Thyroid gland (tissue), 4 donors: Measurements from ENCODE around the gene HEPACAM2.

Experiments
- POLR2A ChIP-seq, 2 donors: fragments of 450-650 bp; IDR thresholded peaks; one replicate each; pipeline ENCODE4 v1.6.1; 2017; ENCODE audit warnings: antibody characterized with exemption in 2 of 2, mild to moderate bottlenecking in 2 of 2, moderate library complexity in 1 of 2
- TF ChIP-seq, protein P1 (sequence below), 6 experiments: fragments of 200-600 bp in 3 of 6; fragments of 450-650 bp in 3 of 6; sonication (generic) in 3 of 6; IDR thresholded peaks; one replicate each; pipeline ENCODE4 v1.5.1; 2016 to 2019; ENCODE audit warnings: antibody characterized with exemption in 6 of 6, mild to moderate bottlenecking in 2 of 6, inconsistent platforms in 1 of 6, moderate library complexity in 1 of 6

DNA sequence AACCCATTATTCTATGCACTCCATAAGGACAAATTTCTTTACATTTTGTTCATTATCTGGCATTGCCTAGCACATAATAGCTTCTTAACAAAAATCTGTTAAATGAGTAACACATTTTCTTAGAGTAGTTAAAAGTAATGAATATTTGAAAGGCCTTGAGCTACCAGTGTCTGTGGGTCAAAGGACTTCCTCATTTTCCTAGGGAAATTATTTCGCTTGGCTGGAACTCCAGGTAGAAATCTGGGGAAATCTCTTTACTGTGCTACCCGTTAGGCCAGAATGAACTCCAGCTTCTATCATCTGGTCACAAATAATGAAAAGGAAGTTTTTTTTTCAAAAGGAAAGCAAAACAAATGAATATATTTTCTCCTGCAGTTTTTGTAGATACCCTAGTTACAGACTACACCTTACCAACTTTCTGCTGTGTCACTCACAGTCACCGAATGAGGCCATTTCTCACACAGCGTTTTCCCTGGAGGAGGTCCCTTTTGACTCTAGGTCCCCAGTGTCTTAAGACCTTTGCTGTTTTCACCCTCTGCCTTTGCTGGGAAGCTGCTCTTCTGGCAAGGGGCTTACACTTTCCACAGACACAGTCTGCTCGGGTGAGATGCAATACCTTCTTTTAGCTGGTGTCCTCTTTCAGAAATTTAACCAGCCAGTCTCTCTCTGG lies 79.7 kb downstream of the HEPACAM2 start:
- TF ChIP-seq, protein P1, sequence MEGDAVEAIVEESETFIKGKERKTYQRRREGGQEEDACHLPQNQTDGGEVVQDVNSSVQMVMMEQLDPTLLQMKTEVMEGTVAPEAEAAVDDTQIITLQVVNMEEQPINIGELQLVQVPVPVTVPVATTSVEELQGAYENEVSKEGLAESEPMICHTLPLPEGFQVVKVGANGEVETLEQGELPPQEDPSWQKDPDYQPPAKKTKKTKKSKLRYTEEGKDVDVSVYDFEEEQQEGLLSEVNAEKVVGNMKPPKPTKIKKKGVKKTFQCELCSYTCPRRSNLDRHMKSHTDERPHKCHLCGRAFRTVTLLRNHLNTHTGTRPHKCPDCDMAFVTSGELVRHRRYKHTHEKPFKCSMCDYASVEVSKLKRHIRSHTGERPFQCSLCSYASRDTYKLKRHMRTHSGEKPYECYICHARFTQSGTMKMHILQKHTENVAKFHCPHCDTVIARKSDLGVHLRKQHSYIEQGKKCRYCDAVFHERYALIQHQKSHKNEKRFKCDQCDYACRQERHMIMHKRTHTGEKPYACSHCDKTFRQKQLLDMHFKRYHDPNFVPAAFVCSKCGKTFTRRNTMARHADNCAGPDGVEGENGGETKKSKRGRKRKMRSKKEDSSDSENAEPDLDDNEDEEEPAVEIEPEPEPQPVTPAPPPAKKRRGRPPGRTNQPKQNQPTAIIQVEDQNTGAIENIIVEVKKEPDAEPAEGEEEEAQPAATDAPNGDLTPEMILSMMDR (IDR thresholded peaks at IDR 0.05), result no peak
- no peak for TF ChIP-seq POLR2A (IDR thresholded peaks at IDR 0.05)
